GM08714 (cell line): Measurements from ENCODE around the gene RFX4.

Experiments
- H3K4me3 ChIP-seq: fragments of 200-500 bp; sonication (Bioruptor generic); 2 replicates; pipeline ENCODE4 v1.5.1; 2014; ENCODE audit warnings: mild to moderate bottlenecking, low read length, inconsistent platforms
- ZNF274 ChIP-seq: IDR thresholded peaks from 2 replicates; pipeline ENCODE4 v1.6.1; 2012; ENCODE audit warnings: mild to moderate bottlenecking, low read depth, low read length

The RFX4 gene

DNA sequence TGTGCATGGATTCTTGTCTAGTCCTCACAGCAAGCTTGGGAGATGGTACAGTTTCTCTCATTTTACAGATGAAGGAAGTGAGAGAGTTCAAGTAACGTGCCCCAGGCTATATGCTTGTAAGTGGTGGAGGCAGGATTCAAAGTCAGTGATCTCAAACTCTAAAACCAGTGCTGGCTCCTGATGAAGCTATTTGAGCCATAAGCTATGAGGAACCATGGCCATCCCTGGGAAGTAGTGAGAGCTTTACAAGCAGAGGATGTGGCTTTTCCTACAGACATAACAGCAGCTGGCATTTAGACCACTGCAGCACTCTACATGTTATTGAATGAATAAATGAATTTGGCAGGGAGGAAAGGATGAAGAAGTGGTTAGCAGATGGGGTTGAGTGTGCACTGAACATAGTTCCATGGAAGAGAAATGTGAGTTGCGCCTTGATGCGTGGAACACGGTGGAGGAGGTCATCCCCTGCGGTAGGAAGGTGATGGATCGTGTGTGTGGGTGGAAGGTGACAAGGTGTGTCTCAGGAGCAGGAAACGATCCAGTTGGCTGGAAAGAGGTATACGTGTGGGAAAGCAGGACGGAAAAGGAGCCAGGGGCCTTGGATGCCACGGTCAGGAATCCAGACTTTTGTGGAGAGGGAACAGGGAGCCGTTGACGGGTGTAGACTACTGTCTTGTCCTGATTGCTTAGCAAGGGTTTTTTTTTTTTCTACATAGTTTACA, 65.2 kb downstream of the RFX4 start:
- no peak for TF ChIP-seq ZNF274
- H3K4me3 ChIP-seq = no peak overlapping the region

DNA sequence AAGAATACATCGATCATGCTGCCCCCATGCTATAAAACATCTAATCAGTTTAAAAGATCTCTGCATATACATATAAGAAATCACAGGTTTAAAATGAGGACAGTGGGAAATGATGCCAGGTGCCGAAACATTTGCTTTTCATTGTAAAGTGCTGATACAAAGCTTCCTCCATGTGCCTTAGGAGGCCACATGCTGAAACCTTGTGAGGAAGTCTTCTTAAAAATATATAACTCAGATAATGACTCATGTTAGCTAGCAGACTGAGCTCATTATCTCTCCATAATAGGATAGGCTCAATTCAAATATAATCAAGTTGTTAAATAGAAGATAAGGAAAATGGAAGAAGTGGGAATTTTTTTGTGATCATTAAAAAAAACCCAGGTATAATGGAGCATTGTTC, 65.9 kb downstream of the RFX4 start:
- H3K4me3 ChIP-seq = no peak overlapping the region
- TF ChIP-seq ZNF274 = no peak

DNA sequence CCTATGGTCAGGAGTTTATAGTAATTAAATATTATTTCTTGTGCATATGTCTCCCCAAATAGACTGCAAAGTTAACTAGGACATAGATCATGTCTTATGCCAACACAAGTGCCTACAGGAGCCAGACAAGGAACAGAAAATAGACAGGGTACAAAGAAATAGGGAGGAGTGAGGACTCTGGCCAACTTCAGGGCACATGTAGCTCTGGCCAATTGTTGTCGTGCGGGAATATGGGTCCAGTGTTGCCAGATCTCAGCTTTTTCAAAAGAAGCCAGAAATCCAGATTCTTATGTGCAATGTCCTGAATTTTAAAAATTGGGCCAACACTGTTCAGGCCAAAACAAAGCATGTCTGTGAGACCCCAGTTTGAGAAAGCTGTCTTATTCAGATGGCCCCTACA, 68.7 kb downstream of the RFX4 start:
- TF ChIP-seq ZNF274 = no peak

DNA sequence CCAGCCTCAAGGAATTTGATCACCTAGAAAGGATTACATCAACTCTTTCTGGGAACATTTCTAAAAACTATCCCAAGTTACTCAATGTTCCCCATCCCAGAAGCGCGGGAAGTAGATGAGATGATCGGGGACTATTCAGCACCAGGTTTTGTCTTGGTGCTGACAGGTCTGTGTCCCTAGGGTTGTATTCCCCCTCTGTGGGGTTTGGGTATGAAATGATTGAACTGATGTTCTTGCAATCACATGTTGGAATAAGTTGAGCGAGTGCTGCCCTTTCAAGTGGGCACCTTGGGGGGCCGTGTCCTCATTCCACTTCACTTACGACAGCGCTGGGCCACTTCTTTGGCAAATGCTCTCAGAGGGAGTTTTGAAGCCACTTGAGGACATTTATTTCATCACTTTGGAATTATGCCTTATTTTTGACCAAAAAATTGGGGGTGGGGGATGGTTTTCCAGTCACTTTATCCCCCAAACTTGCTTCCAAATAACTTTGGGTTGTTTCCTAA, 69.8 kb downstream of the RFX4 start:
- no peak for TF ChIP-seq ZNF274
- no peak overlapping the region for H3K4me3 ChIP-seq

More for the DNA sequence above, 68.7 kb downstream of the RFX4 start:
- no peak overlapping the region for H3K4me3 ChIP-seq

DNA sequence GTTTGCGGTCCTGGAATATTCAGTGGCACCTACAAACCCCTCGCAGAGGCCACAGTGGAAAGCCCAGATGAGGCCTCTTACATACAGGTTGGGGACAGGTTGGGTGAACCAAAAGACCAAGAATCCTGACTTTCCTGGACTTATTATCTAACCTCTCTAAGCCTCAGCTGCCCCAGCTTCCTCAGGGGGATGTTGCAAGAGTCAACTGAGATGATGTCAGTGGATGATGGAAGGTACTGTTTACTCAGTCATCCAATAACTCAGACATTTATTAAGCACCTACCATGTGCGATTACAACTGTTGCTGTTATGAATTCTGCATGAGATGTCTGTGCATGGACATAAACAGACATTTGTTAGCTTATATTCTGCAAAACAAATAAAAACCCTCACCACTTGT, 72.8 kb downstream of the RFX4 start:
- no peak for TF ChIP-seq ZNF274
- H3K4me3 ChIP-seq = no peak overlapping the region

DNA sequence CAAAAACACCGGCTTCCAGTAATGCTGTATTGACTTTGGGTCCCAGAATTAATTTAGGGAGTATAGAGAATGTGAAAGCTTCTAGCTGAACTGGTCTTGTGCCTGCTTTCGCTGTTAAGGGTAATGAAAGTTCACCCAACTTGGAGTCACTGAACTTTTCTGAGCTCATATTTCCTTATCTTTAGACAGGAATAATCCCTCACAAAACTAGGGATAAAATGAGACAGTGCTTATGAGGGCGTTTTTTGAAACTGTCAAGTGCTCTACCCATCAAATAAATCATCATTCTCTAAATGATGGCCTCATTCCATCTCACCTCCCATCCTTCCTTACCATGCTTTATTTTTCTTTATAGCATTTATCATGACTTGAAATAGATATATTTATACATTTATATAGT, 74.7 kb downstream of the RFX4 start:
- TF ChIP-seq ZNF274 = no peak
- no peak overlapping the region for H3K4me3 ChIP-seq

DNA sequence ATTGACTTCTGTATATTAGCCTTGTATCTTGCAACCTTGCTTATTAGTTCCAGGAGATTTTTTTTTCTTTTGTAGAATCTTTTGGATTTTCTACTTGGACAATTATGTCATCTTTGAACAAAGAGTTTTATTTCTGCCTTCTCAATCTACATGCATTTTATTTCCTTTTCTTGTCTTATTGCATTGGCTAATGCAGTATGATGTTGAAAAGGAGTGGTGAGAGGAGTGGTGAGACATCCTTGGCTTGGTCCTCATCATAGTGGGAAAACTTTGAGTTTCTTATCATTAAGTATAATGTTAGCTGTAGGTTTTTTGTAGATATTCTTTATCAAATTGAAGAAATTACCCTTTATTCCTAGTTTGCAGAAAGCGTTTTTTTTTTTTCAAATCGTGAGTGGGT, 80.6 kb downstream of the RFX4 start:
- no peak overlapping the region for H3K4me3 ChIP-seq
- TF ChIP-seq ZNF274 = no peak

DNA sequence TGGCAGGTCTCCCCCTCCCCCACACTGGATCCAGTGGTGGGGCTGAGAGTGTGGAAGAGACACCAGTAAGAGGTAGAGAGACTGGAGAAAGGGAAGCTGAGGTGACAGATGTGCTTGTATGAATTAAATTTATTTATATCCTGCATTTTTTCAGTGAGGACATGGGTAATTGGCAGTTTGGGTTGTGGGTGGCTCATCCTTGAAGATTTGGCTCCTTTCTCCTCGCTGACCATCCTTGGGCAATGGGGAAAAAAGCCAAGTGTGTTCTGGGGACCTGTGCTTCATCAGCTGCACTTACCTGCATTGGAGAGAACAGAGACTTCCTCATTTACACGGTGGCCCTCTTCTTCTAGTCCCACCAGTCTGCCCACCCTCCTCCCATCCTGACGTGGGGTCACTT, 86.4 kb downstream of the RFX4 start:
- H3K4me3 ChIP-seq = no peak overlapping the region
- TF ChIP-seq ZNF274 = no peak

DNA sequence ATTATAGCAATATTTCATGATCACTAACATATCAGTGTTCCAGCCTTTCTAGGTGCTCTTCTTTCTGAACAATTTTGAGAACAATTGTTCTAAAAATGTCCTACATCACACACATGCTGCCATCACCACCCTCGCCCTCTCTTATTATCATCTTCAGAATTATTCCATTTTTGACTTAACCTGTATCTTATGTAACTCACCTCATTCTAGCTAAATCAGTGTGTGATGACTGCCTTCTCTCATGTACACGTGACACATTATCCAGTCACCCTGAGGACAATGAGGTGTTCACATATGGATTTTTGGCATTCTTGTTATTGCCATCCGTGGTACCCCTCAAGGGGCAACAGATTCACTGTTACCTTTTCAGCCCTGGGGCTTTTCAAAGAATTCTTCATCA, 87.3 kb downstream of the RFX4 start:
- H3K4me3 ChIP-seq = no peak overlapping the region
- TF ChIP-seq ZNF274 = no peak

DNA sequence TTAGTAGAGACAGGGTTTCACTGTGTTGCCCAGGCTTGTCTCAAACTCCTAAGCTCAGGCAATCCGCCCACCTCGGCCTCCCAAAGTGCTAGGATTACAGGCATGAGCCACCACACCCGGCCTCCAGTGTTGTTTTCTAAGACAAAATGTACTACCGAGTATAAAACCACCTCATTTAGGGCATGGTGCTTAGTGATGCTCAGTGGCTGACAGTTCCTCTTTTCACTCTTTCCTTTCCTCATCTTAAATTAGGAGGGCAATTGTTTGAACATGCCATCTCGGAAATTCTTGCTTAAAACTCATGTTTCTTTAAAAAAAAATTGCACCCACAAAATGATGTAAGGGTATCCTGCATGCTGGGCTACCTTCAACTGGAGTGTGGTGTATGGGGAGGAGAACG, 89.0 kb downstream of the RFX4 start:
- no peak overlapping the region for H3K4me3 ChIP-seq
- TF ChIP-seq ZNF274 = no peak

DNA sequence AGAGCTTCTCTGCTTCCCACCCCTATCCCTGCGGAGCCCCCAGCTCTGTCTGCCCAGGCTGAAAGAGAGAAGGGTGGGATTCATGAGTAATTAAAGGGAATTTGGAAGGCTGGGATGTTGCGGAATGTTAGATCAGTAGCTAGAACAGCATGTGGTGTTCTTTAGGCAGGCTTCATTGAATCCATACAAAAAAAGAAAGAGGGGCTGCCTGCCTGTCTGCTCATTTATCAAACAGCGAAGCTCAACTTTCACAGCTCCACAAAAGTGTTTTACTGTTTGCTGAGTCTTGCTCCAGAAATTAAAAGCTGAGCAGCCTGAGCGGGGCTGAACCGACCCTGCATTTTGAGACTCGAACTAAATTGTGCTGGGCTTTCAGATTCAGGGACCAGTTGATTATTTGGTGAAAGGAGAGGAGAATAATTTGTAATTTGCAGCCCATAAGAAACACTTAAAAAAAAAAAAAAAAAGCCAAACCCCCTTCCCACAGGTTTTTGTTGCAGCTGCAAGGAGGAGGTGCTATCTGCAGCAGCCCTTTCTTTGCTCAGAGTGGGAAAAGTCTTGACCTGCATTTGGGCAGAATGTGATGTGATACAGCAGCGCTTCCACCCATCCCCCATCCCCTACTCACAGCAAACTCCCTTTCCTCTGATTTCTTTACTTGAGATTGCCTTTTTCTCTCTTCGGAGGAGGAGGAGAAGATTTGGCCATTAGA, 89.7 kb downstream of the RFX4 start:
- TF ChIP-seq ZNF274 = no peak

DNA sequence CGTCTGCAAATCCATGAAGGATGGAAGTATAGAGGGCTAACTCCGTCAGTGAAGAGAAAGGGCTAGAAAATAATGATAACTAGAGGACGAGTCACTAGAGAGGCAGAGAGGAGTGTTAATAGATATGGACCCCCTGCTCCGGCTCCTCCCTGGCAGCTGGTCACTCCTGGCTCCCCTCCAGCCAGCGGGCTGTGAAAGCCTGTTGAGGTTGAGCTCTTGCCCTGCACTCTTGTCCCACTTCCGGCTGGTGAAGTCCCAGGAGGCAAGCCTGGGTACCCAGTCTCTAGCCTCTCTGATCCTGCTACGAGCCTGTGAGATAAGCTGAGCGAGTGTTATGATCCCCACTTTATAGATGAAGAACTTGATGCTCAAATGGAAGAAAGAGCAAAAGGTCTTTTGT, 90.3 kb downstream of the RFX4 start:
- no peak overlapping the region for H3K4me3 ChIP-seq
- no peak for TF ChIP-seq ZNF274

More for the DNA sequence above, 89.7 kb downstream of the RFX4 start:
- H3K4me3 ChIP-seq = no peak overlapping the region

DNA sequence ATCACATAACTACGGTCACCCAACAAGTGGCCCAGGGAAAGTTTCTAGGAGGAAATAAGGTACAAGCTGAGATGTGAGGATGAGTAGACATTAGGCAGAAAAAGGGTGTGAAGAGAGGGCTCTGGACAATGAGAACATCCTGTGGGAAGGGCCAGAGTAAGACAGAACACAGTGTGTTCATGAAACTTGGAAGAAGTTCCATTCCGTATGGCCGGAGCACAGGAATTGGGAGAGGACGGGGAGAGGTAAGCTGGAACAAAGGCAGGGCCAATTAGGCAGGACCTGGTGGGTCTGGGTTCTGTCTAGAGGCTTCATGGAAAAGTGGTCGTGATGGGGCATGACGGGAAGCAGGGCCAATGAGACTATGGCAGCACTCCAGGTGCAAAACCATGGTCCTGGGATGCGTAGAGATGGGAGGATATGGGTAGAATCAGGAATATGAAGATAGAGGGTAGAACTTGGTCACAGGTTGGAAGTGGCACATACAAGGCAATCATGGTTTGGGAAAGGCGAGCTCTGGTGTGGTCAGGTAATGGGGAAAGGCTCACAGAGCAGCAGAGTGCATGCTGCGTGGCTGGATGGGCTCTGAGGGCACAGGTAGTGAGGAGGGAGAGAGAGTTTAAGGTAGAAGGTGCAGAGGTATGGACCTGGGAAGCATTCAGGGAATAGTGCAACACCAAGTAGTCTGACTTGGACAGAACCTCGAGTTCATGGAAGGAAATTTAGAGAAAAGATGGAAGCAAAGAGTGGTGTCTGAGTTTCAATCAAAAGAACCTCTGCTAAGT, 93.0 kb downstream of the RFX4 start:
- no peak for TF ChIP-seq ZNF274
- H3K4me3 ChIP-seq = no peak overlapping the region

DNA sequence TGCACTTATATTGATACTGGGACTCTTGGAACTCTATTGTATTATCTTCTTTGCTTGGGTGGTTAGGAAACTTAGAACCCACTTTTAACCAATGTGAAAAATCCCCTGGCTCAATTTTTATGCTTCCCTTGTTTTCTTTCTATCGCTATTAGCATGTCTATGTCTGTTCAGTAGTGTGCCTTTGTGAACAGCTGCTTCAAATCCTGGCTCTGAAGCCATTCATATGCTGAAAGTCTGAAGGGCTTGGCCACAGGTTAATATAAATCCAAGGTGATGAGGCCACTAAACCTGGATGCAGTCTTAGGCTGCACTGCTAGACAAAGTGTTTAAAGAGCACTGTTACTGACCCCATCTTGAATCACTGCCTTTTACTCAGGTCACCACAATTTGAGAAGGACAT, 96.8 kb downstream of the RFX4 start:
- no peak overlapping the region for H3K4me3 ChIP-seq
- TF ChIP-seq ZNF274 = no peak

DNA sequence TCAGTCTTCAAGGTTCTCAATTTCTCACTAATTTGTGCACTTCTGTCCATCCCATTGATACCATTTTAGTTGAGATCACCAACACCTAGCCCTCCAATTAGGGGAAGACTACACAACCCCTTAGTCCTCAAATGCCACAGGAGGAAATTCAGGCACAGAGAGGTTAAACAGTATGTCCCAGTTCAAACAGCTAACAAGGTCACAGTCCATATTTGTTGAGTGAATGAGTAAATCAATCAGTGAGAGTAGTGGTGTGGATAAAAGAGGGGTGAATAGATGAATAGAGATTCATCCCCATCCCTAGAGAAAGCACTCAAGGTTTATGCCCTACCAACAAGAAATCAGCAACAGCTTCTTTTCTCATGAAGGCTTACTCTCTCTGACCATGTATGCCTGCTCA, 97.5 kb downstream of the RFX4 start:
- TF ChIP-seq ZNF274 = no peak
- no peak overlapping the region for H3K4me3 ChIP-seq
